ENCODE data around the gene ARPC5L.
"Not testable (repeated sequence)": the region's sequence is repeated elsewhere in the genome, so short reads cannot be mapped to it uniquely, and the experiment has no call there.

The ARPC5L gene
- total RNA-seq: 36.7 to 41.8 reads per million in 2 donors

- DNase-seq: peak; percentile 91 to 97 (median 92)
Measured at GRCh38 chr9:124861342-124862229, at the start of gene ARPC5L, which contains the start of gene RPL35. Gene ARPC5L (plus strand): TSS chr9:124862130. CDS start chr9:124869291, 7,161 bp downstream. Gene RPL35 (minus strand): TSS chr9:124861957. CDS start chr9:124861912, 45 bp downstream.

- DNase-seq: no peak
Measured at GRCh38 chr9:124812441-124812876, 49.5 kb upstream of the ARPC5L start.

- no peak for DNase-seq
Measured at GRCh38 chr9:124813041-124813440, 48.9 kb upstream of the ARPC5L start.

- DNase-seq: no peak
Measured at GRCh38 chr9:124813501-124814163, 48.3 kb upstream of the ARPC5L start.

GRCh38 chr9:124814164-124814535 lies 47.8 kb upstream of the ARPC5L start:
- DNase-seq: no peak

- no peak for DNase-seq
Measured at GRCh38 chr9:124815601-124816000, 46.3 kb upstream of the ARPC5L start.

GRCh38 chr9:124818431-124819281 lies 43.3 kb upstream of the ARPC5L start:
- no peak for DNase-seq

- no peak for DNase-seq
Measured at GRCh38 chr9:124820698-124821623, 41.0 kb upstream of the ARPC5L start.

GRCh38 chr9:124828489-124829333 lies 33.2 kb upstream of the ARPC5L start:
- no peak for DNase-seq

GRCh38 chr9:124829334-124829669 lies 32.6 kb upstream of the ARPC5L start:
- no peak for DNase-seq

- DNase-seq: no peak
Measured at GRCh38 chr9:124830593-124830992, 31.3 kb upstream of the ARPC5L start.

- no peak for DNase-seq
Measured at GRCh38 chr9:124831642-124832364, 30.1 kb upstream of the ARPC5L start.

GRCh38 chr9:124834591-124834990 lies 27.3 kb upstream of the ARPC5L start:
- DNase-seq: no peak

GRCh38 chr9:124835026-124835557 lies 26.8 kb upstream of the ARPC5L start:
- DNase-seq: no peak

- DNase-seq: not testable (repeated sequence)
Measured at GRCh38 chr9:124838132-124838531, 23.8 kb upstream of the ARPC5L start.

- DNase-seq: not testable (repeated sequence)
Measured at GRCh38 chr9:124838567-124839275, 23.2 kb upstream of the ARPC5L start.

- DNase-seq: no peak
Measured at GRCh38 chr9:124839612-124840299, 22.2 kb upstream of the ARPC5L start.

GRCh38 chr9:124840300-124840833 lies 21.6 kb upstream of the ARPC5L start:
- no peak for DNase-seq

Data from T-helper 2 cell (primary cell).